NB4 (cell line): Measurements from ENCODE around the gene HNRNPK.

Experiments
- DNase-seq: peaks from one replicate; pipeline ENCODE4 v3.0.0; 2010; ENCODE audit warnings: low read depth
- H3K4me3 ChIP-seq: one replicate; pipeline ENCODE4 v1.5.1; 2011; ENCODE audit warnings: mild to moderate bottlenecking, low read depth, low read length, moderate library complexity
- MYC ChIP-seq: IDR thresholded peaks from 2 replicates; pipeline ENCODE4 v1.6.1; 2011; ENCODE audit warnings: low read depth, low read length
- POLR2A ChIP-seq: IDR thresholded peaks from 2 replicates; pipeline ENCODE4 v1.6.1; 2011; ENCODE audit warnings: mild to moderate bottlenecking; ENCODE audit not compliant: insufficient read length; ENCODE audit errors: extremely low read depth
- TF ChIP-seq, protein P1 (sequence below): IDR thresholded peaks from 2 replicates; pipeline ENCODE4 v1.6.1; 2011; ENCODE audit warnings: low read depth, low read length
- TF ChIP-seq, protein P2 (sequence below): IDR thresholded peaks from one replicate; pipeline ENCODE4 v1.5.1; 2012; ENCODE audit warnings: low read depth, low read length

HNRNPK gene

DNA sequence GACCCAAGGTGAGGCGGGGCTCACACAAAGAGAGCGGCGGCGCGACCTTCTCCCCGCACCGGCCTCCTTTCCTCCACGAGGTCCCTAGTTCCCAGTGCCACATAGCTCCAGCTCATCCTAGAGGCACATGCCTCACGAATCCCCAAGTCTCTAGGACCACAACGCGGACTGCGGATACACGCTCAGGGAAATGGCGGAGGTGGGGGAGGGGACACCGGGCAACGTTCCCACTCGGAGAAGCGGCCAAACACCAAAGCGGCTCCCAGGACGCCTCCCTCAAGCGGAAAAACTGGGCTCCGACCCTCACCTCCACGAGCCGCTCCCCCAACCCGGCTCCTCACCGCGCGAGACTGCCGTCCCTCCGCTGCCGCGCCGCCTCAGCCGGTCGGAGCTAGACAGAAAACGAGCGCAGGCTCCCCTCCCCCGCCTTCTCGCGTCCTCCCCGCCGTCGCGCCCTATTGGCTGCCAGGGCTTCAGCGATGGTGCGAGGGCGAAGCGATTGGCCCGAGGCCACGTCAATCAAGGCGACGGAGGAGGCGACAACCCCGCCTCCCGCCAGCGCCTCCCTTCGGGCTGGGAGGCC is at the start of gene HNRNPK:
HNRNPK (minus strand) TSS at position 404 of the 583 bp plus-strand sequence. CDS start 1,963 bp downstream, outside the sequence.
- DNase-seq, result peak; percentile 97
- TF ChIP-seq MYC (peak; percentile 78), POLR2A (no peak)
- TF ChIP-seq, protein P1, sequence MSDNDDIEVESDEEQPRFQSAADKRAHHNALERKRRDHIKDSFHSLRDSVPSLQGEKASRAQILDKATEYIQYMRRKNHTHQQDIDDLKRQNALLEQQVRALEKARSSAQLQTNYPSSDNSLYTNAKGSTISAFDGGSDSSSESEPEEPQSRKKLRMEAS, result peak; percentile 13; the same call in 1 of the 2 replicates
- TF ChIP-seq, protein P2, sequence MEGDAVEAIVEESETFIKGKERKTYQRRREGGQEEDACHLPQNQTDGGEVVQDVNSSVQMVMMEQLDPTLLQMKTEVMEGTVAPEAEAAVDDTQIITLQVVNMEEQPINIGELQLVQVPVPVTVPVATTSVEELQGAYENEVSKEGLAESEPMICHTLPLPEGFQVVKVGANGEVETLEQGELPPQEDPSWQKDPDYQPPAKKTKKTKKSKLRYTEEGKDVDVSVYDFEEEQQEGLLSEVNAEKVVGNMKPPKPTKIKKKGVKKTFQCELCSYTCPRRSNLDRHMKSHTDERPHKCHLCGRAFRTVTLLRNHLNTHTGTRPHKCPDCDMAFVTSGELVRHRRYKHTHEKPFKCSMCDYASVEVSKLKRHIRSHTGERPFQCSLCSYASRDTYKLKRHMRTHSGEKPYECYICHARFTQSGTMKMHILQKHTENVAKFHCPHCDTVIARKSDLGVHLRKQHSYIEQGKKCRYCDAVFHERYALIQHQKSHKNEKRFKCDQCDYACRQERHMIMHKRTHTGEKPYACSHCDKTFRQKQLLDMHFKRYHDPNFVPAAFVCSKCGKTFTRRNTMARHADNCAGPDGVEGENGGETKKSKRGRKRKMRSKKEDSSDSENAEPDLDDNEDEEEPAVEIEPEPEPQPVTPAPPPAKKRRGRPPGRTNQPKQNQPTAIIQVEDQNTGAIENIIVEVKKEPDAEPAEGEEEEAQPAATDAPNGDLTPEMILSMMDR, result no peak
- H3K4me3 ChIP-seq, result peak within 1 kb of the TSS; percentile 97

DNA sequence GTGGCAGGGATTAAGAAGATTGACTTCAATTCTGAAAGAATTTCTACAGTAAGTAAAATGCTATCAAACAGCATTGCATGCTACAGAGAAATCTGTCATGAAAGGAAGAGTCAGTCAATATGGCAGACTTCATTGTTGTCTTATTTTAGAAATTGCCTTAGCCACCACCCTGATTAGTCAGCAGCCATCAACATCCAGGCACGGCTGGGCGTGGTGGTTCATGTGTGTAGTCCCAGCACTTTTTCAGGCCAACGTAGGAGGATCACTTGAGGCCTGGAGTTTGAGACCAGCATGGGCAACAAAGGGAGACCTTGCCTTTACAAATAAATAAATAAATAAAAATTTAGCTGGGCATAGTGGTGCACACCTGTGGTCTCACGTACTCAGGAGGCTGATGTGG is 47.2 kb upstream of the HNRNPK start:
- no peak for DNase-seq
- TF ChIP-seq, protein P2, result no peak
- TF ChIP-seq, protein P1, result no peak
- no peak for TF ChIP-seq POLR2A
- TF ChIP-seq MYC, result no peak

DNA sequence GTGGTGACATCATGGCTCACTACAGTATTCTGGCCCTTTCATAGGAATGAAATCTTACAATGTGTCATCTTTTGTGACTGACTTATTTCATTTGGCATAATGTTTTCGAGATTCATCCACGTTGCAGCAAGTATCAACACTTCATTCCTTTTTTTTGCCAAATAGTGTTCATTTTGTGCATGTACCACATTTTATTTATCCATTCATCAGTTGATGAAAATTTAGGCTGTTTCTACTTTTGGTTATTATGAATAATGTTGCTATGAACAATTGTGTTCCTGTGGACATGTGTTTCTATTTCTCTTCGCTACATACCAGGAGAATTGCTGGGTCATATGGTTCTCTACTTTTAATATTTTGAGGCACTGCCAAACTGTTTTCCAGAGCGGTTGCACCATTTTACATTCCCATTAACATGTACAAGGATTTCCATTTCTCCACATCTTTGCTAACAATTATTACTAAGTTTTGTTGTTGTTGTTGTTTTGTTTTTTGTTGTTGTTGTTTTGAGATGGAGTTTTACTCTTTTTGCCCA is 44.1 kb upstream of the HNRNPK start:
- H3K4me3 ChIP-seq, result no peak overlapping the region
- TF ChIP-seq, protein P2, result no peak
- TF ChIP-seq MYC, result no peak
- TF ChIP-seq, protein P1, result no peak
- TF ChIP-seq POLR2A, result no peak
- DNase-seq, result no peak

More for the DNA sequence above, 47.2 kb upstream of the HNRNPK start:
- H3K4me3 ChIP-seq, result no peak overlapping the region

DNA sequence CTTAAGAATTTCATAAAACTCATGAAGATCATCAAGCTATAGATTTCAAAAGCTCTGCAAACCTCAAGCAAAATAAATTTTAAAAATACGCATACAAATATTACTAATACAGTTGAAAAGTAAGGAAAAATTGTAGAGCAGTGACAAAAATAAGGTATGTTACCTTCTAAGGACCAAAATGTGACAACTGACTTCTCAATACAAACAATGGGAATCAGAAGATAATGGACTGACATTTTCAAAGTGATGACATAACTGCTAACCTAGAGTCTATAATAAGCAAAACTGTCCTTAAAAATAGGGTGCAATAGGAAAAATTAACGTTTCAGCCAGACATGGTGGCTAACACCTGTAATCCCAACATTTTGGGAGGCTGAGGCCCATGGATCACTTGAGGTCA is 27.6 kb upstream of the HNRNPK start:
- no peak for TF ChIP-seq POLR2A
- TF ChIP-seq, protein P2, result no peak
- TF ChIP-seq MYC, result no peak
- TF ChIP-seq, protein P1, result no peak
- no peak for DNase-seq
- no peak overlapping the region for H3K4me3 ChIP-seq

DNA sequence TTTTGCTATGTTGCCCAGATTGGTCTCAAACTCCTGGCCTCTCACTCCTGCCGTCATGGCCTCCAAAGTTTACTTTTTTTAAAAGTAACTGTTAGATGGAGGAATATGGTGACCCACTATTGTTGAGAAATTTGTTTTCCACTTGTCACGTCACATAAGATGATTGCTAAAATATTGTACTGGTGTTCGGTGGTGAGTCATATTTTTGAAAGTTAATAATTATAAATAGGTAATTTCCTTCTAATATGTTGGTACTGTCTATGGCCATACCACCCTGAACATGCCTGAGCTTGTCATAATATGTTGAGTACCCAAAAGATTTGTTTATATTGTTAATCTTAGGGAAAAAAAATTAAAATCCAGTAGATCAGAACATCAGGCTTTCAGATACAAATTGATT is 23.2 kb upstream of the HNRNPK start:
- DNase-seq, result no peak
- no peak overlapping the region for H3K4me3 ChIP-seq
- TF ChIP-seq, protein P2, result no peak
- TF ChIP-seq, protein P1, result no peak
- no peak for TF ChIP-seq MYC
- TF ChIP-seq POLR2A, result no peak
